SK-MEL-5 (cell line): ENCODE data around the gene COL27A1. TPM values are rescaled to one million over a fixed set of nuclear protein-coding genes. Genes with fewer than 3 reads are reported as not detected.

Experiments used
- DNase-seq: peaks from one replicate; pipeline ENCODE4 v3.0.0-alpha.2; 2016; ENCODE audit warnings: low read depth, low spot score
- in situ Hi-C: cut with HindIII; loops from 2 replicates; pipeline ENCODE4 v1.10.0; 2016; ENCODE audit warnings: low sequenced_read_pairs, high pct_unique_total_duplicates, low pct_unique_long_range_greater_than_20kb
- total RNA-seq: library from RNA; depleted of rRNA; stranded (reverse); fragments of >200 nt; shearing (Covaris generic); gene quantifications from 2 replicates; pipeline ENCODE4 v1.2.3, GENCODE V29; 2014

COL27A1 gene
- total RNA-seq, 1 experiment from 2014 or later = 0.90 TPM

- in situ Hi-C loops = no loop called here
Measured at GRCh38 chr9:114224247-114224610, 68.9 kb downstream of the COL27A1 start.

GRCh38 chr9:114225561-114226212 lies 70.3 kb downstream of the COL27A1 start:
- in situ Hi-C loops = no loop called here
- DNase-seq = peak; percentile 16

More at GRCh38 chr9:114224247-114224610, 68.9 kb downstream of the COL27A1 start:
- DNase-seq = peak; percentile 28

GRCh38 chr9:114226246-114227055 lies 71.1 kb downstream of the COL27A1 start:
- DNase-seq = no peak
- in situ Hi-C loops = no loop called here

GRCh38 chr9:114227288-114228015 lies 72.1 kb downstream of the COL27A1 start:
- in situ Hi-C loops = no loop called here
- DNase-seq = no peak

GRCh38 chr9:114228016-114228808 lies 72.9 kb downstream of the COL27A1 start:
- no peak for DNase-seq
- in situ Hi-C loops = no loop called here

- in situ Hi-C loops = no loop called here
- no peak for DNase-seq
Measured at GRCh38 chr9:114229295-114229694, 74.0 kb downstream of the COL27A1 start.

GRCh38 chr9:114230068-114230467 lies 74.7 kb downstream of the COL27A1 start:
- in situ Hi-C loops = no loop called here

GRCh38 chr9:114231273-114231672 lies 75.9 kb downstream of the COL27A1 start:
- no peak for DNase-seq

More at GRCh38 chr9:114230068-114230467, 74.7 kb downstream of the COL27A1 start:
- DNase-seq = no peak

GRCh38 chr9:114231719-114232449 lies 76.5 kb downstream of the COL27A1 start:
- no peak for DNase-seq
- in situ Hi-C loops = no loop called here

More at GRCh38 chr9:114231273-114231672, 75.9 kb downstream of the COL27A1 start:
- in situ Hi-C loops = no loop called here

- no peak for DNase-seq
- in situ Hi-C loops = no loop called here
Measured at GRCh38 chr9:114233491-114234185, 78.3 kb downstream of the COL27A1 start.

- in situ Hi-C loops = no loop called here
- DNase-seq = no peak
Measured at GRCh38 chr9:114235033-114235661, 79.8 kb downstream of the COL27A1 start.

- in situ Hi-C loops = no loop called here
- DNase-seq = no peak
Measured at GRCh38 chr9:114236391-114237138, 81.2 kb downstream of the COL27A1 start.

- DNase-seq = no peak
- in situ Hi-C loops = no loop called here
Measured at GRCh38 chr9:114237247-114237646, 81.9 kb downstream of the COL27A1 start.

GRCh38 chr9:114237781-114238180 lies 82.4 kb downstream of the COL27A1 start:
- in situ Hi-C loops = no loop called here
- no peak for DNase-seq

GRCh38 chr9:114238472-114238871 lies 83.1 kb downstream of the COL27A1 start:
- no peak for DNase-seq
- in situ Hi-C loops = no loop called here
